Transverse colon (tissue), 4 donors: ENCODE measurements around the gene NOTCH1. TPM values are rescaled to one million over a fixed set of nuclear protein-coding genes. Genes with fewer than 3 reads are reported as not detected.
A peak's percentile ranks its signal among the peaks of the same experiment; 100 is the strongest.

Source experiments
- DNase-seq: peaks from one replicate; pipeline ENCODE4 v3.0.0-alpha.2; 2019
- H3K27ac ChIP-seq, 4 donors: fragments of 200-600 bp; sonication (generic); 2 replicates each; pipeline ENCODE4 v1.5.1; 2016 to 2018; ENCODE audit warnings: inconsistent platforms in 4 of 4
- H3K27me3 ChIP-seq: fragments of 200-600 bp; sonication (generic); 2 replicates; pipeline ENCODE4 v1.5.1; 2017; ENCODE audit warnings: inconsistent platforms
- H3K36me3 ChIP-seq, 4 donors: fragments of 200-600 bp; sonication (generic); 2 replicates each; pipeline ENCODE4 v1.5.1; 2017 to 2019; ENCODE audit warnings: inconsistent platforms in 4 of 4
- H3K4me1 ChIP-seq, 4 donors: fragments of 200-600 bp; sonication (generic); 2 replicates each; pipeline ENCODE4 v1.5.1; 2017 to 2020; ENCODE audit warnings: inconsistent platforms in 4 of 4
- H3K4me3 ChIP-seq, 4 donors: fragments of 200-600 bp; sonication (generic); 1 replicate in 1 of 4; 2 replicates in 3 of 4; pipeline versions ENCODE4 v1.5.1 to v1.6.1; 2017 to 2019; ENCODE audit warnings: inconsistent platforms in 4 of 4
- H3K9me3 ChIP-seq, 2 donors: fragments of 200-600 bp; sonication (generic); 2 replicates each; pipeline ENCODE4 v1.5.1; 2017 to 2019; ENCODE audit warnings: inconsistent platforms in 2 of 2
- CTCF ChIP-seq, 5 experiments: fragments of 200-600 bp in 3 of 5; fragments of 450-650 bp in 2 of 5; sonication (generic) in 3 of 5; IDR thresholded peaks; 1 replicate in 2 of 5; 2 replicates in 3 of 5; pipeline ENCODE4 v1.5.1; 2016 to 2017; ENCODE audit warnings: antibody characterized with exemption in 5 of 5, inconsistent platforms in 3 of 5, mild to moderate bottlenecking in 2 of 5, moderate library complexity in 1 of 5
- EP300 ChIP-seq: sonication (generic); formaldehyde crosslinking; IDR thresholded peaks from one replicate; pipeline ENCODE4 v1.6.1; 2017; ENCODE audit warnings: antibody characterized with exemption, low read depth
- POLR2A ChIP-seq: fragments of 450-650 bp; IDR thresholded peaks from one replicate; pipeline ENCODE4 v1.6.1; 2016; ENCODE audit warnings: antibody characterized with exemption, mild to moderate bottlenecking, moderate library complexity
- POLR2AphosphoS5 ChIP-seq, 3 donors: sonication (generic); formaldehyde crosslinking; IDR thresholded peaks; one replicate each; pipeline ENCODE4 v1.6.1; 2016; ENCODE audit warnings: antibody characterized with exemption in 3 of 3
- WGBS, 2 donors: methylation state at CpG; one replicate each; pipeline ENCODE4 v1.1.5; 2018; ENCODE audit warnings: low coverage in 1 of 2; 5-methylcytosine and 5-hydroxymethylcytosine counted together
- in situ Hi-C, 4 donors: fragments of 200-750 bp; cut with MboI; loops; one replicate each; pipeline versions ENCODE4 v1.15.0 to v1.15.1; 2017; ENCODE audit warnings: low sequenced_read_pairs in 3 of 4, low pct_ligation_motif_present in 1 of 4, low pct_unique_long_range_greater_than_20kb in 1 of 4
- intact Hi-C: fragments of 100-400 bp; cut with DNase I; formaldehyde crosslinking; loops from one replicate; pipeline ENCODE4 v1.15.1; 2023; ENCODE audit warnings: low total_unique reads
- total RNA-seq, 4 donors: library from RNA; depleted of rRNA; stranded (reverse); fragments of >200 nt; gene quantifications; one replicate each; pipeline ENCODE4 v1.1.0, GENCODE V29; 2016

The NOTCH1 gene
- total RNA-seq, result 100 to 1,000 TPM in 2 of 4 donors, 10 to 100 TPM in 2; 48.2 to 154 (median 98.2) TPM

GRCh38 chr9:136545965-136546696 lies at the start of gene NOTCH1:
TSS of gene NOTCH1 (minus strand) at chr9:136546048. CDS start at chr9:136545786, 262 bp downstream.
- peak; percentile 94 for DNase-seq
- Histone ChIP-seq H3K4me1 (peaks cover 53 to 76% (median 66%) of the 10 kb centered on the region in 4 donors), H3K4me3 (peak within 1 kb of the TSS; percentile 88 to 97 (median 90)), H3K27me3 (no peaks in the 10 kb centered on the region), H3K9me3 (no peaks in the 10 kb centered on the region), H3K36me3 (no peaks in the 10 kb centered on the region), H3K27ac (peak within 1 kb of the TSS; percentile 93 to 99 (median 98))
- 1% methylated on average over 39 of the region's 94 CpGs; no CpG with 5 or more reads in 1 of the 2 donors for WGBS, 2 donors
- TF ChIP-seq POLR2AphosphoS5 (IDR thresholded peaks at IDR 0.05) (peak; percentile 82 to 87 (median 85)), POLR2A (peak; percentile 84), CTCF (IDR thresholded peaks at IDR 0.05) (peak in 1 of 5 experiments; percentile 7), EP300 (no peak)
- in situ Hi-C loops (no loop called here), intact Hi-C loops (no loop called here)

- 85 to 94% methylated on average over 10 to 14 of the region's 14 CpGs for WGBS, 2 donors
- no peaks in the 10 kb centered on the region for H3K27me3 ChIP-seq
- no peaks in the 10 kb centered on the region for H3K36me3 ChIP-seq
- in situ Hi-C loops (no loop called here), intact Hi-C loops (no loop called here)
- no peak for DNase-seq
- no peaks in the 10 kb centered on the region for H3K9me3 ChIP-seq
- TF ChIP-seq EP300 (no peak), POLR2AphosphoS5 (IDR thresholded peaks at IDR 0.05) (no peak), POLR2A (no peak), CTCF (IDR thresholded peaks at IDR 0.05) (no peak)
- H3K4me3 ChIP-seq, result no peak overlapping the region
- no peak overlapping the region for H3K27ac ChIP-seq
- H3K4me1 ChIP-seq, result peaks cover 3 to 23% (median 18%) of the 10 kb centered on the region in 4 donors
Measured at GRCh38 chr9:136594492-136594891, 48.6 kb upstream of the NOTCH1 start.

GRCh38 chr9:136593581-136593980 lies 47.7 kb upstream of the NOTCH1 start:
- no peak for DNase-seq
- Histone ChIP-seq H3K4me3 (no peak overlapping the region), H3K27ac (no peak overlapping the region), H3K27me3 (no peaks in the 10 kb centered on the region), H3K36me3 (no peaks in the 10 kb centered on the region), H3K4me1 (peaks cover 3 to 25% (median 21%) of the 10 kb centered on the region in 4 donors), H3K9me3 (no peaks in the 10 kb centered on the region)
- 81% methylated on average over 8 of the region's 8 CpGs; no CpG with 5 or more reads in 1 of the 2 donors for whole genome bisulfite sequencing, 2 donors
- intact Hi-C loops, result no loop called here
- no peak for TF ChIP-seq EP300
- no peak for TF ChIP-seq CTCF (IDR thresholded peaks at IDR 0.05)
- TF ChIP-seq POLR2AphosphoS5 (IDR thresholded peaks at IDR 0.05), result no peak
- in situ Hi-C loops, result no loop called here

- H3K9me3 ChIP-seq, result no peaks in the 10 kb centered on the region
- H3K4me1 ChIP-seq, result peaks cover 9 to 29% (median 27%) of the 10 kb centered on the region in 4 donors
- DNase-seq, result no peak
- H3K4me3 ChIP-seq, result no peak overlapping the region
- no peak for TF ChIP-seq CTCF (IDR thresholded peaks at IDR 0.05)
- TF ChIP-seq POLR2A, result no peak
- no peak for TF ChIP-seq POLR2AphosphoS5 (IDR thresholded peaks at IDR 0.05)
- no peak for TF ChIP-seq EP300
- no peak overlapping the region for H3K27ac ChIP-seq
- in situ Hi-C loops (no loop called here), intact Hi-C loops (no loop called here)
- no peaks in the 10 kb centered on the region for H3K36me3 ChIP-seq
- no peaks in the 10 kb centered on the region for H3K27me3 ChIP-seq
- 90% methylated on average over 2 to 13 of the region's 13 CpGs for WGBS, 2 donors
Measured at GRCh38 chr9:136592666-136593065, 46.8 kb upstream of the NOTCH1 start.
